K562 (cell line): ENCODE measurements around the gene HOXB4.

Experiments used
- CTCF ChIP-seq, 3 experiments: IDR thresholded peaks in 2 of 3; conservative IDR thresholded peaks in 1 of 3; 2 replicates each; pipeline ENCODE4 v1.5.1; 2011 to 2012; ENCODE audit warnings: low read length in 3 of 3, mild to moderate bottlenecking in 3 of 3, control low read depth in 2 of 3, improper control_type of control experiment in 1 of 3, inconsistent platforms in 1 of 3, low read depth in 1 of 3, mixed read lengths in 1 of 3, moderate library complexity in 1 of 3; ENCODE audit not compliant: insufficient read depth in 2 of 3
- EGR1 ChIP-seq: fragments of 450-650 bp; conservative IDR thresholded peaks from 2 replicates; pipeline ENCODE4 v1.6.1; 2017; ENCODE audit warnings: mild to moderate bottlenecking
- JUND ChIP-seq, 2 experiments: IDR thresholded peaks; 2 replicates in 1 of 2; 3 replicates in 1 of 2; pipeline ENCODE4 v1.6.1; 2011; ENCODE audit warnings: borderline replicate concordance in 2 of 2, low read depth in 2 of 2, low read length in 2 of 2, improper control_type of control experiment in 1 of 2, missing biosample characterization in 1 of 2, missing genetic modification characterization in 1 of 2, missing genetic modification reagents in 1 of 2
- PHB2 ChIP-seq: fragments of 450-650 bp; IDR thresholded peaks from 2 replicates; pipeline ENCODE4 v1.6.1; 2017; ENCODE audit warnings: low read depth
- PHF21A ChIP-seq: fragments of 450-650 bp; IDR thresholded peaks from 2 replicates; pipeline ENCODE4 v1.6.1; 2017; ENCODE audit warnings: low read depth, borderline replicate concordance
- REST ChIP-seq, 2 experiments: fragments of 450-650 bp; formaldehyde crosslinking in 1 of 2; IDR thresholded peaks; 2 replicates each; pipeline versions ENCODE4 v1.4.0 to v1.6.1; 2014 to 2020; ENCODE audit warnings: mild to moderate bottlenecking in 2 of 2, borderline replicate concordance in 1 of 2, low read depth in 1 of 2
- ZNF324 ChIP-seq: fragments of 250-450 bp; sonication (Bioruptor Pico); IDR thresholded peaks from 2 replicates; pipeline ENCODE4 v1.4.0; 2020; ENCODE audit warnings: mild to moderate bottlenecking

- TF ChIP-seq PHB2 (no peak), CTCF (IDR thresholded peaks at IDR 0.05 in 2 of 3, conservative IDR thresholded peaks at IDR 0.05 in 1 of 3; ENCODE audit: insufficient read depth in 2 of 3, low read depth in 1 of 3, low read length in 3 of 3) (no peak), REST (IDR thresholded peaks at IDR 0.05; ENCODE audit: borderline replicate concordance) (no peak), REST (CRISPR knock-in tag; IDR thresholded peaks at IDR 0.05; ENCODE audit: low read depth) (no peak), ZNF324 (CRISPR knock-in tag) (no peak), JUND (IDR thresholded peaks at IDR 0.05; ENCODE audit: borderline replicate concordance, low read depth, low read length) (no peak), JUND (tag; IDR thresholded peaks at IDR 0.05; ENCODE audit: borderline replicate concordance, low read depth, low read length) (no peak), PHF21A (no peak), EGR1 (no peak)
Observed at GRCh38 chr17:48615047-48615962, 37.2 kb upstream of the HOXB4 start, which contains the start of gene HOXB8.
